B cell (primary cell): ENCODE data around the gene PCDH9. TPM values are rescaled to one million over a fixed set of nuclear protein-coding genes. Genes with fewer than 3 reads are reported as not detected.

Source experiments
- ATAC-seq: fragments of 200-7000 bp; cut with Tn5 transposase; one replicate; pipeline ENCODE4 v1.10.0; 2021; ENCODE audit warnings: low read depth, mild to moderate bottlenecking, moderate number of reproducible peaks, moderate library complexity
- CTCF ChIA-PET: fragments of 350-600 bp; sonication (Branson Sonifier 250); formaldehyde crosslinking; loops from one replicate; lab custom pipeline; 2021; ENCODE audit warnings: antibody characterized with exemption, inconsistent platforms; lab: Charles Lee
- POLR2A ChIA-PET: fragments of 350-600 bp; sonication (Branson Sonifier 250); formaldehyde crosslinking; loops from one replicate; lab custom pipeline; 2021; ENCODE audit warnings: antibody characterized with exemption; lab: Charles Lee
- DNase-seq: peaks from one replicate; pipeline ENCODE4 v3.0.0; 2013
- H2AFZ ChIP-seq: 2 replicates; pipeline ENCODE4 v1.6.1; 2012; ENCODE audit warnings: mild to moderate bottlenecking, low read depth, low read length; ENCODE audit not compliant: insufficient read depth, poor library complexity, severe bottlenecking
- H3K27ac ChIP-seq, 2 donors: 1 replicate in 1 of 2; 2 replicates in 1 of 2; pipeline ENCODE4 v1.5.1; 2012 to 2013; ENCODE audit warnings: low read length in 2 of 2, mild to moderate bottlenecking in 2 of 2, moderate library complexity in 1 of 2
- H3K27me3 ChIP-seq, 4 experiments: fragments of 200-600 bp in 1 of 4; sonication (generic) in 1 of 4; replicated peaks in 1 of 4; 1 replicate in 2 of 4; 2 replicates in 2 of 4; pipeline versions ENCODE4 v1.6.1 to v1.7.0; 2013 to 2016; ENCODE audit warnings: low read length in 3 of 4, mild to moderate bottlenecking in 2 of 4, mixed read lengths in 1 of 4, moderate library complexity in 1 of 4; ENCODE audit not compliant: insufficient read depth in 4 of 4, control insufficient read depth in 3 of 4; ENCODE audit errors: control extremely low read depth in 1 of 4
- H3K36me3 ChIP-seq, 2 experiments: replicated peaks in 1 of 2; 1 replicate in 1 of 2; 2 replicates in 1 of 2; pipeline versions ENCODE4 v1.6.1 to v1.7.1; 2013; ENCODE audit warnings: low read length in 1 of 2; ENCODE audit not compliant: insufficient read depth in 2 of 2, control insufficient read depth in 1 of 2; ENCODE audit errors: control extremely low read depth in 1 of 2, extremely low read depth in 1 of 2
- H3K4me1 ChIP-seq, 2 donors: fragments of 200-600 bp in 1 of 2; sonication (generic) in 1 of 2; 1 replicate in 1 of 2; 2 replicates in 1 of 2; pipeline versions ENCODE4 v1.5.1 to v1.6.1; 2013 to 2017; ENCODE audit warnings: low read length in 2 of 2; ENCODE audit not compliant: control insufficient read depth in 2 of 2, insufficient read depth in 2 of 2
- H3K4me2 ChIP-seq: replicated peaks from 2 replicates; pipeline ENCODE3; 2012; ENCODE audit warnings: mild to moderate bottlenecking, low read depth, low read length; ENCODE audit not compliant: poor library complexity, severe bottlenecking
- H3K4me3 ChIP-seq, 5 experiments: fragments of 200-600 bp in 1 of 5; sonication (generic) in 1 of 5; 1 replicate in 3 of 5; 2 replicates in 2 of 5; pipeline versions ENCODE4 v1.5.1 to v1.7.0; 2011 to 2016; ENCODE audit warnings: low read length in 4 of 5, mild to moderate bottlenecking in 4 of 5, low read depth in 2 of 5, control low read depth in 1 of 5, moderate library complexity in 1 of 5; ENCODE audit not compliant: insufficient read depth in 1 of 5; ENCODE audit errors: control extremely low read depth in 1 of 5, extremely low read depth in 1 of 5
- H3K79me2 ChIP-seq: fragments of 200-600 bp; sonication (generic); one replicate; pipeline ENCODE4 v1.6.0; 2016; ENCODE audit warnings: low read length; ENCODE audit not compliant: control insufficient read depth, insufficient read depth
- H3K9ac ChIP-seq: fragments of 200-600 bp; sonication (generic); 2 replicates; pipeline ENCODE4 v1.6.1; 2017; ENCODE audit warnings: mild to moderate bottlenecking, low read length, moderate library complexity
- H3K9me3 ChIP-seq, 3 donors: one replicate each; pipeline versions ENCODE4 v1.6.1 to v1.7.1; 2013; ENCODE audit warnings: low read length in 2 of 3; ENCODE audit not compliant: control insufficient read depth in 2 of 3, insufficient read depth in 1 of 3; ENCODE audit errors: control extremely low read depth in 1 of 3
- H4K20me1 ChIP-seq: 2 replicates; pipeline ENCODE4 v1.6.0; 2012; ENCODE audit warnings: mild to moderate bottlenecking, low read length; ENCODE audit not compliant: insufficient read depth, control insufficient read depth, poor library complexity, severe bottlenecking
- H3K27ac Mint-ChIP-seq: one replicate; pipeline ENCODE4 v1.8.0; 2021; ENCODE audit warnings: mixed read lengths
- H3K27me3 Mint-ChIP-seq: one replicate; pipeline ENCODE4 v1.8.0; 2021; ENCODE audit warnings: mixed read lengths
- H3K4me1 Mint-ChIP-seq: one replicate; pipeline ENCODE4 v1.8.0; 2021; ENCODE audit warnings: mixed read lengths
- H3K4me3 Mint-ChIP-seq: one replicate; pipeline ENCODE4 v1.8.0; 2021; ENCODE audit warnings: mixed read lengths
- H3K9me3 Mint-ChIP-seq: one replicate; pipeline ENCODE4 v1.8.0; 2022; ENCODE audit warnings: mixed read lengths; ENCODE audit not compliant: insufficient read depth
- CTCF ChIP-seq: fragments of 200-600 bp; IDR thresholded peaks from one replicate; pipeline ENCODE4 v1.8.0; 2022; ENCODE audit warnings: antibody characterized with exemption, mild to moderate bottlenecking
- EZH2 ChIP-seq: IDR thresholded peaks from 2 replicates; pipeline ENCODE4 v1.6.1; 2012; ENCODE audit warnings: borderline replicate concordance, low read depth, mild to moderate bottlenecking, moderate library complexity, low read length; ENCODE audit not compliant: insufficient read depth, poor library complexity, severe bottlenecking
- WGBS: methylation state at CpG from one replicate; pipeline ENCODE4 v1.1.5; 2013; ENCODE audit warnings: missing lambda C conversion rate; ENCODE audit not compliant: insufficient coverage; 5-methylcytosine and 5-hydroxymethylcytosine counted together
- intact Hi-C: fragments of 100-400 bp; cut with micrococcal nuclease; formaldehyde crosslinking; loops from one replicate; pipeline ENCODE4 v1.10.0; 2022
- polyA plus RNA-seq: library from polyadenylated mRNA; depleted of rRNA; stranded (reverse); fragments of >200 nt; gene quantifications from 2 replicates; pipeline ENCODE4 v1.2.3, GENCODE V29; 2012
- total RNA-seq, 2 donors: library from RNA; stranded (reverse); fragments of 120-200 nt in 1 of 2; gene quantifications; 1 replicate in 1 of 2; 2 replicates in 1 of 2; pipeline versions ENCODE4 v1.2.3 to v1.2.4, GENCODE V29; 2013 to 2022

PCDH9 gene
- total and polyA plus RNA-seq, 2 donors (not counting 1 experiment from before 2014, with no cell fraction given), result 13.1 to 21.8 TPM

GRCh38 chr13:66567899-66568612 lies 662.1 kb downstream of the PCDH9 start:
- no peak for ATAC-seq
- Mint-ChIP-seq H3K4me3 (no peak overlapping the region), H3K27me3 (no peaks in the 10 kb centered on the region), H3K27ac (no peak overlapping the region), H3K4me1 (no peaks in the 10 kb centered on the region), H3K9me3 (no peaks in the 10 kb centered on the region)
- ChIA-PET POLR2A (interaction anchor here (0.6 kb wide), 2 partner anchors 11 to 1433 kb away, joined by 3 read pairs; no protein-coding TSS in a partner anchor), CTCF (interaction anchor here (0.6 kb wide), 1 partner anchor 496 kb away, joined by 6 read pairs; no protein-coding TSS in a partner anchor)
- WGBS, result 100% methylated on average over 1 of the region's 5 CpGs
- Histone ChIP-seq H3K27me3 (no peaks in the 10 kb centered on the region), H2AFZ (no peak overlapping the region), H3K9me3 (no peaks in the 10 kb centered on the region), H3K4me1 (no peaks in the 10 kb centered on the region), H3K27ac (no peak overlapping the region), H3K9ac (no peak overlapping the region), H4K20me1 (no peaks in the 10 kb centered on the region), H3K79me2 (no peaks in the 10 kb centered on the region), H3K4me3 (no peak overlapping the region), H3K4me2 (no peak overlapping the region), H3K36me3 (no peaks in the 10 kb centered on the region)
- TF ChIP-seq EZH2, result no peak
- TF ChIP-seq CTCF, result no peak
- no peak for DNase-seq
- intact Hi-C loops, result no loop called here

GRCh38 chr13:66565279-66565678 lies 664.9 kb downstream of the PCDH9 start:
- H3K27me3 Mint-ChIP-seq, result no peaks in the 10 kb centered on the region
- Histone ChIP-seq H3K9me3 (peaks cover 0 to 5% (median 0%) of the 10 kb centered on the region in 3 donors), H3K9ac (no peak overlapping the region), H3K4me1 (no peaks in the 10 kb centered on the region), H3K36me3 (no peaks in the 10 kb centered on the region), H2AFZ (no peak overlapping the region), H3K27me3 (no peaks in the 10 kb centered on the region), H4K20me1 (no peaks in the 10 kb centered on the region), H3K79me2 (no peaks in the 10 kb centered on the region), H3K4me2 (no peak overlapping the region), H3K27ac (no peak overlapping the region), H3K4me3 (no peak overlapping the region)
- TF ChIP-seq EZH2 (no peak), CTCF (no peak)
- CTCF ChIA-PET, result no interaction called here
- intact Hi-C loops, result no loop called here
- POLR2A ChIA-PET, result no interaction called here
- ATAC-seq (no peak), DNase-seq (no peak)
- H3K4me3 Mint-ChIP-seq, result no peak overlapping the region
- peaks cover 4% of the 10 kb centered on the region for H3K9me3 Mint-ChIP-seq
- H3K4me1 Mint-ChIP-seq, result no peaks in the 10 kb centered on the region
- H3K27ac Mint-ChIP-seq, result no peak overlapping the region
